Caki2 (cell line): ENCODE results near the gene CABP7. TPM values are rescaled to one million over a fixed set of nuclear protein-coding genes. Genes with fewer than 3 reads are reported as not detected.
"Not testable (repeated sequence)": the region's sequence is repeated elsewhere in the genome, so short reads cannot be mapped to it uniquely, and the experiment has no call there.

ENCODE experiments used
- DNase-seq: peaks from one replicate; pipeline ENCODE4 v3.0.0-alpha.2; 2015; ENCODE audit warnings: low read depth
- in situ Hi-C: cut with HindIII; loops from 2 replicates; pipeline ENCODE4 v1.10.0; 2016; ENCODE audit warnings: low sequenced_read_pairs, low pct_unique_long_range_greater_than_20kb, mixed read lengths
- total RNA-seq: library from RNA; depleted of rRNA; stranded (reverse); fragments of >200 nt; shearing (Covaris generic); gene quantifications from 2 replicates; pipeline ENCODE4 v1.2.3, GENCODE V29; 2014; ENCODE audit warnings: low replicate concordance

CABP7 gene
- total RNA-seq, 1 experiment from 2014 or later, result not detected

- in situ Hi-C loops, result no loop called here
- DNase-seq, result no peak
Measured at GRCh38 chr22:29737251-29738117, 17.7 kb downstream of the CABP7 start.

- in situ Hi-C loops, result no loop called here
Measured at GRCh38 chr22:29738118-29738815, 18.5 kb downstream of the CABP7 start.

GRCh38 chr22:29739346-29739875, 19.6 kb downstream of the CABP7 start:
- in situ Hi-C loops, result no loop called here
- DNase-seq, result no peak

More at GRCh38 chr22:29738118-29738815, 18.5 kb downstream of the CABP7 start:
- no peak for DNase-seq

- no peak for DNase-seq
- in situ Hi-C loops, result no loop called here
Measured at GRCh38 chr22:29740216-29740615, 20.4 kb downstream of the CABP7 start.

- in situ Hi-C loops, result no loop called here
- no peak for DNase-seq
Measured at GRCh38 chr22:29741926-29742325, 22.1 kb downstream of the CABP7 start.

GRCh38 chr22:29742326-29742725, 22.5 kb downstream of the CABP7 start:
- in situ Hi-C loops, result no loop called here
- no peak for DNase-seq

GRCh38 chr22:29744902-29745301, 25.1 kb downstream of the CABP7 start:
- no peak for DNase-seq

GRCh38 chr22:29747832-29748231, 28.0 kb downstream of the CABP7 start:
- in situ Hi-C loops, result no loop called here
- DNase-seq, result no peak

More at GRCh38 chr22:29744902-29745301, 25.1 kb downstream of the CABP7 start:
- in situ Hi-C loops, result no loop called here

- in situ Hi-C loops, result no loop called here
Measured at GRCh38 chr22:29748248-29748893, 28.6 kb downstream of the CABP7 start.

GRCh38 chr22:29750029-29750428, 30.2 kb downstream of the CABP7 start:
- in situ Hi-C loops, result no loop called here
- DNase-seq, result no peak

More at GRCh38 chr22:29748248-29748893, 28.6 kb downstream of the CABP7 start:
- DNase-seq, result no peak

GRCh38 chr22:29750559-29751538, 31.0 kb downstream of the CABP7 start:
- in situ Hi-C loops, result no loop called here
- no peak for DNase-seq

- DNase-seq, result no peak
- in situ Hi-C loops, result no loop called here
Measured at GRCh38 chr22:29751669-29752068, 31.9 kb downstream of the CABP7 start.

- in situ Hi-C loops, result no loop called here
- no peak for DNase-seq
Measured at GRCh38 chr22:29753808-29754657, 34.2 kb downstream of the CABP7 start.

GRCh38 chr22:29754658-29755395, 35.0 kb downstream of the CABP7 start:
- DNase-seq, in situ Hi-C loops: not testable (repeated sequence)

GRCh38 chr22:29755889-29756288, 36.1 kb downstream of the CABP7 start:
- in situ Hi-C loops, result no loop called here
- no peak for DNase-seq

GRCh38 chr22:29756341-29756740, 36.5 kb downstream of the CABP7 start:
- DNase-seq, result no peak
- in situ Hi-C loops, result no loop called here
